ENCODE results near the gene BARHL1.
"Not testable (repeated sequence)": the region's sequence is repeated elsewhere in the genome, so short reads cannot be mapped to it uniquely, and the experiment has no call there.

BARHL1 gene

DNA sequence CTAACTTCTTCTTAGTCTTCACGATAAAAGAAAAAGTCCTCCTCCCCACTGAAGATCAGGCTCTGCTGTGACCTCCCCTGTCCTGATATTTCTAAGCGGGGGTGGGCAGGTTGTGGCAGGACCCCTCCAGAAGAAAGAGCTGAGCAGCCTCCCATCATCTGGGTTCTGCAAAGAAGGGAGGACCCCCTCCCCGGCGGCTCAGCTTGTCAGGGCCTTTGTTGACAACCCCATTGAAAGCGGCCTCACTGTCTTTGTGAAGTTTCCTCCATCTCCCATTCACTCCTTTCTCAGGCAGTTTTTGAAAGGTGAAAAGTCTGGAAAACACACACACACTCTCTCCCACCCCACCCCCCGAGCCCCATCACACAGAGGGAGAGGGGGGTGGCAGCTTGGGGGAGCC lies 26.2 kb upstream of the BARHL1 start:
- DNase-seq (ENCODE audit: low read depth in 1 of 2, low spot score in 1 of 2): no peak

DNA sequence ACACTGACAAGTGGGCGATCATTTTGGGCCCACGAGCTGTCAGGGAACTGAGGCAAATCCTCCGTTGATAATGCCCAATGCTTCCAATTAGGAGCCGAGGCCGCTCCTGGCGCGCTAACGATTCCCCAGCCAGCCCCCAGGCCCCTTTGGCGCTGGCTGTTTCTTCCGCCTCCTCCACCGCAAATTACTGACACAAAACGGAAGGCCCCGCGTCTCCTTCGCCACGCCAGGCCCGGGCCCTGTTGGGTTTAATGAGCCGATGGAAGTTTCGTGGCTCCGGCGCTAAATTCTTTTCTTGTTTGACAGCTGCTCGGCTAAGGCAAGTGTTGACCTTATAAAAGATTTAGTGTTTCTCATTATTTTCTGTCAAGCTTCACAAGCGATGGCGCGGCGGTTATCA lies 25.7 kb upstream of the BARHL1 start:
- DNase-seq (ENCODE audit: low read depth in 1 of 2, low spot score in 1 of 2): no peak

DNA sequence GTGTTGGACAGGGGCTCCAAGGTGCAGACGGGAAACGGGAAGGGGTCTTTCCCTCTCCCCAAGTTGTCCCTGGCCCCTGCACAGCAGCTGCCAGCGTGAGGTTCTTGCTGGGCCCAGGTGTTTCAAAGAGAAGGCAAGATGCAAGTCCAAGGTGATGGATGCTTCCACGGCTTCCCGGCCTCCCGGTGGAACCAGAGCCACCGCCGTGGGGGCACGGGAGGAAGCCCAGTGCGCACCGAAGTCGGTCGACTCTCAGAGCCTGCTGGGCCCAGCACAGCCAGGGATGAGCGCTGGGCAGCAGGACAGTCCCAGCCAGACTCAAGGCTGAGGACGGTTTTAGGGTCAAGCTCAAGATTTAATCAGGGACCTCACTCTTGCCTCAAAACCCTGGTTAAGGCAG lies 25.2 kb upstream of the BARHL1 start:
- DNase-seq (ENCODE audit: low read depth in 1 of 2, low spot score in 1 of 2): no peak

DNA sequence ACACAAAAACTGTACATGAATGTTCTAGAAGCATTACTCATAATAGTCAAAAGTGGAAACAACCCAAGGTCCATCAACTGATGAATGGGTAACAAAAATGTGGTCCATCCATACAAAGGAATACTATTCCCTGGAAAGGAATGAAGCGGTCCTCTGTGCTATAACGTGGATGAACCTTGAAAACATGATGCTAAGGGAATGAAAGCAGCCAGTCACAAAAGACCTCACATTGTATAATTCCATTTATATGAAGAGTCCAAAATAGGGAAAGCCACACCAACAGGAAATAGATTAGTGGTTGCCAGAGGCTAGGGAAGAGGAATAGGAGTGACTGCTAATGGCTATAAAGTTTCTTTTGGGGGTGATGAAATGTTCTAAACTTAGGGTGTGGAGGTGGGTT lies 22.7 kb upstream of the BARHL1 start:
- no peak for DNase-seq (ENCODE audit: low read depth in 1 of 2, low spot score in 1 of 2)

DNA sequence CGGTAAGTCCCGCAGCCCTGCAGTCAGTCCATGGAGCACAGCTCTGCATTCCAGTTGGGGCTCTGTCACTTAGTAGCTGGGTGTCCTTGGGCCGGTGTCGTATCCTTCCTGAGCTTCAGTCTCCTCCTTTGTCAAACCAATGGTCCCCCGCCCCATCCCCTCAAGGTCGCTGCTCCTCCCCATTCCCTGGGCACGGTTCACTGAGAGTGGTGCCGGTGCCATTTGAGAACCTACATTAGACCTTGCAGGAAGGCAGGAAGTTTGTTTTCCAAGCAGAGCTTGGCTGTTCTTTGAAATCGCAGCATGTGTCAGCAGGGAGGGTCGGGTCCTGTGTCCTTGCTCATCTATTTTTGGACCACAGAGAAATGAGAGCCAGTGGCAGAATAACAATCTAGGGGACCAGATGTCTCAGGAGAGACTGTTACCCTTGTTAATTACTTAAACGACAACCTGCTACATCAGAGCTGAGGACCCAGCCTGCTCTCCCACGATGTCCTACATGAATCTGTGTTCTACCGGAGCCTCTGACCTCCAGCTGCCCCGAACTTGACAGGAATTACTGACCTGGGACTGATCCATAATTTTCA lies 21.7 kb upstream of the BARHL1 start:
- DNase-seq (ENCODE audit: low read depth in 1 of 2, low spot score in 1 of 2): no peak

DNA sequence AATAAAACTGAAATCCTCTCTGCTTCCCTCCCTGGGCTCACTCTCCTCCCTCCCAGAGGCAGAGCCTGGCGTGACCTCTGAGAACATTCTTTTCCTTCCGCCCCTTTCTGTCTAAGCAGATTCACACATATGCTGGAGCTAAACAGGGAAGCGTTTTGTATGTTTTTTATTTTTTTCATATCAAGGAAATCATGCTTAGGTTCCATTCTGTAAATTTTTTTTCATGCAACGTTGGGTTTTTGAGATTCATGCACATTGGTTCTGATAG lies 20.2 kb upstream of the BARHL1 start:
- DNase-seq (ENCODE audit: low read depth in 1 of 2, low spot score in 1 of 2): no peak

DNA sequence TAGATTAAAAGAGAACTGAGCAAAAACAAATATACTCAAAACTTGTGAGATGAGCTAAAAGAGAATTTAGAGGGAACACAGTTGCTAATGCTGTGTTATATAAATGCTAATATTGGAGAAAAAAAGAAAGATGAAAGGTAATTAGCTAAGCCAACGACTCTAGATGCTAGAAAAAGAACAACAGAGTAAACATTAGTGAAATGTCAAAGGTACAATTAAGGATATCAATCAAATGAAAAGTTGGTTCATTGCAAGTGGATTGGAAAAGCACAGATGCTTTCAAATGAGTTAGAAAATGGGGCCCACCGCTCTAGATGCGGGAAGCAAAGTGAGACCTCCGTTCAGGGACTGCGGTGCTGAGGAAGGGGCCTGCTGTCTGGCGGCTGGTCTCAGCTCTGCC lies 17.9 kb upstream of the BARHL1 start:
- no peak for DNase-seq (ENCODE audit: low read depth in 1 of 2, low spot score in 1 of 2)

DNA sequence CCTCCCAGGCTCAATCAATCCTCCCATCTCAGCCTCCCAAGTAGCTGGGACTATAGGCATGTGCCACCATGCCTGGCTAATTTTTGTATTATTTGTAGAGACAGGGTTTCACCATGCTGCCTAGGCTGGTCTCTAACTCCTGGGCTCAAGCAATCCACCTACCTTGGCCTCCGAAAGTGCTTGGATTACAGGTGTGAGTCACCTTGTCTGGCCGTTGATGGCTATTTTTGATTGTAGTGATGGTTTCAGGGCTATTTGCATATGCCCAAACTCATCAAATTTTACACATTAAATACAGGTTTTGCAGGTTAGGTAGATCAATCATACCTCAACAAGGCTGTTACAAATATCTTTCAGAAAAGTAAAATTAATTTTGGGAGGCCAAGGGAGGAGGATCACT lies 13.6 kb upstream of the BARHL1 start:
- DNase-seq (ENCODE audit: low read depth in 1 of 2, low spot score in 1 of 2): not testable (repeated sequence)

DNA sequence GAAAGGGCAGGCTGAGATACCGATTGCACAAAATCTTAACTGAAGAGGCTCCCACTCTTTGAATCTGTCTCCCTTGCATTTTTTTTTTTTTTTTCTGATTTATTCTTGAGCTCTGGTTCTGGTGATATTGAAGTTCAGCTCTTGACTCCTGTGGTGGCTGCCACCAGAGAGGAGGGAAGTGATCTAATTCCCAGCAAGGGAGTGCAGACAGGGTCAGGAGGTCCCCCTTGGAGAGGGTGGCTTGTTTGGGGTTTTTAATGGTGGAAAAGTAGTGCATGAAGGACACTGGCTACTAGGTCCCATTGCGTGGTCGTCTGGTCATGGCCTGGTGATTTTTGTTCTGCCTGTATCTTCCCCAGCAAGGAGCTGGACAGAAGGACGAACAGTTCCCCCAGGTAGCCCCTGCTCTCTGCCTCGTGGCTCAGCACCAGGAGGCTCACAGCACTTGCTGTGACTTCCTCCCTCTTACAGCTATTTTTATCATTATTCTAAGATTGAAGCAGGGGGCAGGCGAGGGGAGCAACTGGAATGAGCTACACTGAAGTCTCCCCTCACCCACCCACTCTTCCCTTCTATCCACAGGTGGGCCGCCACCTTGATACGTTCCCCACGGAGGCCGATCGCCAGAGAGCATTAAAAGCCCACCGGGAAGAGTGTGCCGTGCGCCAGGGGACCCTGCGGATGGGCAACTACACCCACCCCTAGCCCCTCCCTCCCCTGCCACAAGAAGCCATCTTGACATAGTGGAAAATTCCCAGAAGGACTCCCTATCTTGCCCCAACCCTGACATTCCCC lies 10.4 kb upstream of the BARHL1 start:
- no peak for DNase-seq (ENCODE audit: low read depth in 1 of 2, low spot score in 1 of 2)

DNA sequence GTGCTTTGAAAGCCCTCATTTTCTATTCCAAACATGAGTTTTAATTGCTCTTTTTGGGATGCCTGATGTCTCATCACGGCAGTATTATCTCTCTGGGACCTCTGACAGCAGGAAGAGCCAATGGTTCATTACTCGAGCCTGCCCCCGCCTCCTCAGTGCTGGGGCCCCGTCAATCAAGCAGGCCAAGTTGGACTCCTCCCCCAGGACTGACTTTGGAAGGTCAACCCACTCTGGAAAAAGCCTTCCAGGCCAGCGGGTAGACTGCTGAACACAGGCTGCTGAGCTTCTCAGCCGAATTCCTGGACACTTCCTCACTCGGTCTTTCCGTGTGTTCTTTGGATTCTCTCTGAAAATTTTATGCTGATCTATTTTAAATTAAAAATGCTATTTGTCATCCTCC lies 9.5 kb upstream of the BARHL1 start:
- DNase-seq (ENCODE audit: low read depth in 1 of 2, low spot score in 1 of 2): no peak

DNA sequence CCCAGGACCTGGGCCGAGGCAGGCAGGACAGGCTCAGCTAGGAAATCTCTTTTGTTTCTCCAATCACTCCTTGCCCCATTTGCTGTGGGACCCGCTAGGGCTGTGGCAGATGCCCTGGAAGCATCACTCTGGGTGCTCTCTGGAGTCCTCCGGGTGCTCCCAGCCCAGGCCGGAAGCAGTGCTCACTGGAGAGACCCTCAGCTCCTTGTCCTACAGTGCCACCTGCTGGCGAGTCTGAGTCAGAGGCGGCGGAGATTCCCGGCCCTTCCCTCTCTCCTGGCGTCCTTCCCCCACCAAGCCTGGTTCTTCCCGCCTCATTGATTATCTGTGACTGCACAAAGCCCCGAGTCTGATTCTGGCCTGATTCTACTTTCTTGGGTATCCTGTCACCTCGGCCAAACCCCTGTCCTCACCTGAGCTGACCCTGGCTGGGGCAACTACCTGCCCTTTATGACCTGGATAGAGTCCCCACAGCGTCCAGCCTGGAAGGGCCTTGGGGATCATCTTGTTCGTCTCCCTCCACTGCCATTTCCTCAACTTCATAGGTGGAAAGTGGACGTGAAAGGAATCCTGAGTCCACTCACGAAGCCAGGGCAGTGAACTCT lies 7.3 kb upstream of the BARHL1 start:
- DNase-seq (ENCODE audit: low read depth in 1 of 2, low spot score in 1 of 2): no peak

DNA sequence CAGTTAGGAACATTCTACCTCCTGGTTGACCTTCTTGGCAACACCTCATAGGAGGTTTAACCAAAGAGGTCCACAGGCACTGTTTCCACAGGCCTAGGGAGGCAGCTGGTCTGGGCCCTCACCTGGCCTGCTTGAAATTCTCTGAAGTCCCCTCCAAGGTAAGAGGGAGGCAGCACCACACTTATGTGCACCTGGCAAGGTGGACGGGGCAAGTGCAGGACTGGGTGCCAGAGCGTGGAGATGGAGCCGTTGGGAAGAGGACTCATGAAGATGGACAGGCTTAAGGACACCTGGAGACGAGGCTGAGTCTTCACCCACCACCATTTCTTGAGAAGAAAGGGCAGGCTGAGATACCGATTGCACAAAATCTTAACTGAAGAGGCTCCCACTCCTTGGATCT lies 6.6 kb upstream of the BARHL1 start:
- DNase-seq (ENCODE audit: low read depth in 1 of 2, low spot score in 1 of 2): no peak

DNA sequence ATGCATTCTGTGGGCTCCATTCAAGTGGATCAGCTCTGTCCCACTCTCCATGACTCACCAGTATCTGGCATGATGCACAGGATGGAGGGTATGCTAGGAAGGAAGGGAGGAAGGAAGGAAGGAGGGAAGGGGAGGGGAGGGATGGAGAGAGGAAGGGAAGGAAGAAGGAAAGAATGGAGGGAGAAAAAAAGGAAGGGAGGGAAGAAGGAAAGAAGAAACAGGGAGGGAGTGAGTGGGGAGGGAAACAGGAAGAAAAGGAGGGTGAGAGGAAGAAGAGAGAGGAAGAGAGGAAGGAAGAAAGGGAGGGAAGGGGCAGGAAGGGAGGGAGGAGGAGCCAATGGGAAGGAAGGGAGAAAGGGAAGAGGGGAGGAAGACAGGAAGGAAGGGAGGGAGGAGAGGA lies 5.3 kb upstream of the BARHL1 start:
- DNase-seq (ENCODE audit: low read depth in 1 of 2, low spot score in 1 of 2): no peak

DNA sequence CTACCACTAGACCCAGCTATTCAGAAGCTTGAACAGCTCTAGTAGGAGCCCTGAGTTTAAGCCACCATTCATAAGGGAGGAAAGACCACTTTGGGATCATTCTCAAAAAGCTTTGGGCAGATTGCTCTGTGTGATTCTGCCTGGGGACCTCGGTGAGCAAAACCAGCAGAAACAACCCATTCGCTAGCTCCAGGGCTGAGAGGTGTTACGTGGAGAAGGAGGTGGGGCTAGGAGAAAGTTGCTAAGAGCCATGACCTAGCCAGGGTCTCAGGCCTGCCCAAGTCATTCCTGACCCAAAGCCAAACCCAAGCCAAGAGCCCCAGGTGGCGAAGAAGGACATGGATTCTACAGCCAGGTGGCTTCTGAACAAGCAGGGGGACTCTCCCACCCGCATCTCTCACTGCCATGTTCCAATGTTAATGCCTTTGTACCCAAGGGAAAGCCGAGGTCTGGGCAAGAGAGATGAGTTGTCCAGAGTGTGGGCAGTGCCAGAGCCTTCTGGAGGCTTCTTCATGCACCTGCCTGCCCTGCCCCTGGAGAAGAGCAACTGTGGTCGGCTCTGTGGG lies 4.0 kb upstream of the BARHL1 start:
- DNase-seq (ENCODE audit: low read depth in 1 of 2, low spot score in 1 of 2): no peak

DNA sequence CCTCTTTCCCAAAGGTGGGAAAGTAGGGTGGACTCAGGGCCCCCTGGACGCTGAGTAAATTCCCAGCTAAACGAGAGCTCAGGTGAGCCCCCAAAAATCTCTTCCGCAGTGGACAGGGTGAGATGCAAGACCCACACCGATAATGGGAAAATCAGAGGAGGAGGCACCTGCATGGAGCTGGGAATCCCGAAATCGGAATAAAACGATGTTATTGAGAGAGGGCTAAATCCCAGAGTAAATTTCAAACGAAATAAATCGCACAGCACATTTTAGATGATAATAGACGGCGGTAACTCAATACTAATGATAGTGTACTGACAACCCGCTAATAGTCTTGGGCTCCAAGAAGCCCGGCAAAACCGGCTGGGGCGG lies 3.0 kb upstream of the BARHL1 start:
- no peak for DNase-seq (ENCODE audit: low read depth in 1 of 2, low spot score in 1 of 2)

DNA sequence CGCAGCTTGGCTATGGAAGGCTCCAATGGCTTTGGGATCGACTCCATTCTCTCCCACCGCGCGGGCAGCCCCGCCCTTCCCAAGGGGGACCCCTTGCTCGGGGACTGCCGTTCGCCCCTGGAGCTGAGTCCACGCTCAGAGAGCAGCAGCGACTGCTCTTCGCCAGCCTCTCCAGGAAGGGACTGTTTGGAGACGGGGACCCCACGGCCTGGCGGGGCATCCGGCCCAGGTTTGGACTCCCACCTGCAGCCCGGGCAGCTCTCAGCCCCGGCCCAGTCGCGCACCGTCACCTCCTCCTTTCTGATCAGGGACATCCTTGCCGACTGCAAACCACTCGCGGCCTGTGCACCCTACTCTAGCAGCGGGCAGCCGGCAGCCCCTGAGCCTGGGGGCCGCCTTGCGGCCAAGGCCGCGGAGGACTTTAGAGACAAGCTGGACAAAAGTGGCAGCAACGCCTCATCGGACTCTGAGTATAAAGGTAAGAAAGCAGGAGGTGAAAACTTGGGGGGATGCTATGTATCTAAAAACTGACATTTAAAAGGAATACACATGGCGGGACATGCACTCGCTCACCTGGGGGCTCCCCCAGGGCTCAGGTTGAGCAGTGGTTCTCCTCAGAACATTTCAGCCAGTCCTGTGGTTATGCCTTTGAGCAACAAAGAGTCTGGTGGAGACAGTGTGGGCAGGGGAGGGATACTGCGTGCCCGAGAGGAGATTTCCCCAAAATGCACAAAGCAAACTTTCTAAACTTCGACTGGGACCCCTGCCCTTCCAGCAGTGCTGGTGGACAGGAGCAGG lies 579 bp downstream of the BARHL1 start:
- no peak for DNase-seq (ENCODE audit: low read depth in 1 of 2, low spot score in 1 of 2)

DNA sequence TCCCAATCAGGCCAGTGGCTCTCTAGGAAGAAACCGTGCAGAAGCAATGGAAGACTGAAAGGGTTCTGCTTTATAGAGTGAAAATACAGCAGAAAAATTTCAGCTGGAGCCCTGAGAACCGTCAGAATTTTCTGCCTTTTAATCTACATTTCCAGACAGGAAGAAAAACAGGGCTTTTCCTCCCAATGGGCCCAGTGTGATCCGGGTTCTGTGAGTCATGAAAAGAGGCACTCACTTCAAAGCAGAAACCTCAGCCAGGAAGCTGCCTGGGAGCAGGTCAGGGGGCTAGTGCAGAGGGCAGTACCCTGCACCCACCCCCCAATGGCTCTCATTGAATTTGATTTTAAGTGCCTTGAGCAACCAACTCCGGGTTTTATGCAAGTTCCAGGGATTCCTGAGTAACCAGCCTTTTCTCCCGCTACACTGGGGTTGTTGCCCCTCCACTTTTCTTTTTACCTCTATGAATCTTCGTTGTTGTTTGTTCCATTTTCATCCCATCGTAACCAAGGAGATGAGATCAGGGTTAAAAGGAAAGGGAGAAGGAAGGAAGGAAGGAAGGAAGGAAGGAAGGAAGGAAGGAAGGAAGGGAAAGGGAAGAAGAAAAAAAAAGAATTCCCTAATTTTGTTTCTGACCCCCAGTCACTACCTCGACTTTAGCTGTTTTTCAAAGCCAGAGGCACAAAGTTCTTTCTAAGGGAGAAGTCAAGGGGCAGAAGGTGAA lies 1.3 kb downstream of the BARHL1 start:
- DNase-seq (ENCODE audit: low read depth in 1 of 2, low spot score in 1 of 2): no peak

DNA sequence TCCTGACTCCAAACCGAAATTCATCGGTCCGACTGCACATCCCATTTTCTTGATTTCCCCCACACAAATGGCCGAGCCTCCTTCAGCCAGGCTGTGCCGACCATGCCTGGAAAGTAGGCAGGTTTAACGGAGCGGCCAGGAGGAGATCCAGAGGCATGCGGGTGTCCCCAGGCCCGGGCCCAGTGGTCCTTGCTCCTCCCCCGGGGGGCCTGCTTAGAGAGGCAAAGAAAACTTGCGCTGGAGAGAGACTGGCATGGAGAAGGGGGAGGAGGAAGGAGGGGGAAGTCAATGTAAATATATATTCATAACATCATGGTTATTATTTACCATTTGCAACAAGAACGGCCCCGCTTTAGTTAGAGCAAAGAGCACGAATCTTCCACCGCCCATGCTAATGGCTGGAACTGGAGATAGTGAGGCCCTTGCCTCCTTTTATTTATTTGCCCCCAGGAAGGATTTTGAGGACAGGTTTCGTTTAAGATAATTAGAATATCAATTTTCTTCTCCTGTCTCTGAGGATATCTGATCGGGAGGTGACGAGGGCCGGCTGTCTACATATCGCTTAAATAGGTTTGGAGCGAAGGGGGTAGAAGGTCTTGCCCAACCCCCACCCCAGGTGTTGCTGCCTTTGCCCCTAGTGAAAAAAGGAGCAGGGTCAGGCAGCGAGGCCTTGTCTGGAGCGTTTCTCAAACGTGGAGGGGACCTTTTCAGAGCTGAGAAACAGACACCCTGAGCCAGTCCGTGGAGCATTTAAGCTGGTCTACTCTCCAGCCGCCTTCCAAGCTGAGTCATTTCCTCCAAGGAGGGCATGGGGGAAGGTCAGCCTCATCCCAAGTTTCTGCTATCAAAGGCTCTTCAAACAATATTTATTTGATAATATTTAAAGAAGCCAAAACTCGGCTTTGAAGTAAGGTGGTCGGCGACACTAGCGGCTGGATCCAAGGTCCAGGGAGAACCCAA lies 2.5 kb downstream of the BARHL1 start:
- DNase-seq (ENCODE audit: low read depth in 1 of 2, low spot score in 1 of 2): no peak

DNA sequence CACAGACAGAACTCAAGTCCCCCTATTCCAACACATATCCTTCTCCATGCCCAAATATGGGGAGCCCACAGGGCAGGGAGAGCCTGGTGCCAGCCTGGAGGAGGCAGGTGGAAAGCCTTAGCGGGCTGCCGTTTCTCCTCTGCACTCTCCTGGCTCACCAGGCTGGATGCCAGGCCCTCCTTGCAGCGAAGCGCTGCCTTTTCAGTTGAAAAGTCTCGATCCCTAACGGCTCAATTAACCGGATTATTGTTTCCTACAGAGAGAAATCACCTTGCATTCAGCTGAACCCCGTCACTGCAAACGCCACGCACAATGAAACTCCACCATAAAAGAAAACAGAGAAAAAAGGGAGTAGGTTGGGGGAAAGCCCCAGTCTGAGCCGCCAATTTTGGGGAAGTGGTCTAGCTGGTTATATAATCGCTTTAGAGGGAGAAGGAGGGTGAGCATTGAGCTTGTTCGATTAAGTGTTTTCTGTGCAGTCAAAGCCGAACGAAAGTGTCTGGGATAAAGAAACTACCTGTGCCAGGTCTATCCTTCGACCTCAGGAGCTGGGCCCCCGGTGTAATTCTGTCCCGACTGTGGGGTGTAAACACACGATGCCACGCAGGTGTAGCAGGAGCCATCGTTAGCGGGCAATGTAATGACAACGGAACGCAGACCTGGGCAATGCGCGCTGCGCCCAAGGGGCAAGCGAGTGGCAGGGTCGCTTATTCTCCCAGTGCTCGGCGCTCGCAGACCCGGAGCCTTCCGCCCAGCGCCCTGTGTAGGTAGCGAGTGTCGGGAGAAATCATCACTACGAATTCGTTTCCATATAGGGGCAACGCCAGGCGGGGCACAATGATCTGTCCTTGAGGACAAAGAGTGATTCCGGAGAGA lies 3.8 kb downstream of the BARHL1 start:
- DNase-seq (ENCODE audit: low read depth in 1 of 2, low spot score in 1 of 2): no peak

All from activated T-helper 1 cell treated with anti-CD3 and anti-CD28 coated beads, Interleukin-2, amount 50 U/mL, for 16 hours (primary cell).